ENCODE results near the gene SYNC. TPM values are rescaled to one million over a fixed set of nuclear protein-coding genes. Genes with fewer than 3 reads are reported as not detected.
A peak's percentile ranks its signal among the peaks of the same experiment; 100 is the strongest.
"Not testable (repeated sequence)": the region's sequence is repeated elsewhere in the genome, so short reads cannot be mapped to it uniquely, and the experiment has no call there.

SYNC gene
- total and polyA plus RNA-seq, 9 of the 15 experiments (the other 6 are each of a cell fraction or from before 2014, with no cell fraction given): 0.49 to 1.1 (median 0.87) TPM

- CTCF ChIA-PET (ENCODE audit: low intra/inter-chr PET ratio): interaction anchor here (1.7 to 3.5 kb wide), 3 partner anchors 62 to 161 kb away, joined by 15 to 99 read pairs (median 26); partner anchors contain the start of gene FNDC5
- BruUV-seq (replicated peaks); DNase-seq (ENCODE audit: extremely low read depth in 1 of 4, low spot score in 3 of 4); ATAC-seq; H2AFZ ChIP-seq (ENCODE audit: low read depth, low read length); H3K4me3 ChIP-seq; FAIRE-seq; H3K36me3 ChIP-seq (ENCODE audit: control insufficient read depth, insufficient read depth, low read length); H3K79me2 ChIP-seq (ENCODE audit: control insufficient read depth, insufficient read depth, low read length); H3K9ac ChIP-seq (ENCODE audit: insufficient read depth in 1 of 2, low read depth in 2 of 2, low read length in 2 of 2); H3K9me3 ChIP-seq (replicated peaks; ENCODE audit: control insufficient read depth, insufficient read depth, low read depth, low read length); H3K4me2 ChIP-seq (ENCODE audit: insufficient read depth, low read length); H3K9me1 ChIP-seq (ENCODE audit: control insufficient read depth, insufficient read depth, low read length); H4K20me1 ChIP-seq (replicated peaks; ENCODE audit: control insufficient read depth, insufficient read depth, low read length); H3K27ac ChIP-seq (ENCODE audit: extremely low read depth, low read depth, low read length); H3K27me3 ChIP-seq (ENCODE audit: control insufficient read depth in 2 of 2, insufficient read depth in 2 of 2, low read length in 2 of 2): not testable (repeated sequence)
- in situ Hi-C loops (cut with MboI): loop anchor here (10.0 kb wide), 1 partner anchor 54 kb away; no protein-coding TSS in a partner anchor
- TF ChIP-seq GTF2E2 (tag; IDR thresholded peaks at IDR 0.05): 0 out of 2 replicates have a peak, but pooled peaks have one; percentile 21
- H3K4me1 ChIP-seq (replicated peaks in 1 of 2; ENCODE audit: control insufficient read depth in 2 of 2, insufficient read depth in 2 of 2, low read length in 2 of 2): peaks cover 7 to 29% of the 10 kb centered on the region in 2 experiments; a peak in 4 of 5 replicates
- POLR2A ChIA-PET: interaction anchor here (1.0 to 8.8 kb wide), 3 partner anchors 16 to 64 kb away, joined by 3 to 116 read pairs (median 11); no protein-coding TSS in a partner anchor
- 76% methylated on average over 4 of the region's 4 CpGs for WGBS (ENCODE audit: insufficient coverage, low coverage, missing lambda C conversion rate)
- intact Hi-C loops (cut with micrococcal nuclease): loop anchor here (5.0 kb wide), 1 partner anchor 381 kb away; no protein-coding TSS in a partner anchor
Observed at GRCh38 chr1:32711221-32711620, 8.7 kb upstream of the SYNC start.

GRCh38 chr1:32709476-32709875, 6.9 kb upstream of the SYNC start:
- POLR2A ChIA-PET: interaction anchor here (0.5 to 8.8 kb wide), 5 partner anchors 15 to 284 kb away, joined by 3 to 116 read pairs (median 3); no protein-coding TSS in a partner anchor
- H3K4me1 ChIP-seq (replicated peaks in 1 of 2; ENCODE audit: control insufficient read depth in 2 of 2, insufficient read depth in 2 of 2, low read length in 2 of 2): peaks cover 5 to 23% of the 10 kb centered on the region in 2 experiments; a peak in 3 of 5 replicates
- in situ Hi-C loops (cut with MboI): no loop called here

More at GRCh38 chr1:32709476-32709875, 6.9 kb upstream of the SYNC start:
- no peaks in the 10 kb centered on the region for H3K9me1 ChIP-seq (ENCODE audit: control insufficient read depth, insufficient read depth, low read length)
- H3K27me3 ChIP-seq (ENCODE audit: control insufficient read depth in 2 of 2, insufficient read depth in 2 of 2, low read length in 2 of 2): no peaks in the 10 kb centered on the region
- no peak for DNase-seq (ENCODE audit: extremely low read depth in 1 of 4, low spot score in 3 of 4)
- H3K79me2 ChIP-seq (ENCODE audit: control insufficient read depth, insufficient read depth, low read length): no peaks in the 10 kb centered on the region
- no peaks in the 10 kb centered on the region for H4K20me1 ChIP-seq (replicated peaks; ENCODE audit: control insufficient read depth, insufficient read depth, low read length)
- H3K27ac ChIP-seq (ENCODE audit: extremely low read depth, low read depth, low read length): no peak overlapping the region
- no peak overlapping the region for H3K4me2 ChIP-seq (ENCODE audit: insufficient read depth, low read length)
- no peaks in the 10 kb centered on the region for H3K9me3 ChIP-seq (replicated peaks; ENCODE audit: control insufficient read depth, insufficient read depth, low read depth, low read length)
- TF ChIP-seq TSC22D4 (tag; IDR thresholded peaks at IDR 0.05) (no peak), HINFP (tag; conservative IDR thresholded peaks at IDR 0.05; ENCODE audit: low read depth) (no peak), MCM3 (IDR thresholded peaks at IDR 0.05) (no peak), ZNF143 (CRISPR knock-in tag; IDR thresholded peaks at IDR 0.05) (no peak), E2F8 (IDR thresholded peaks at IDR 0.05; ENCODE audit: low read depth, partially characterized antibody) (no peak), HIVEP1 (CRISPR knock-in tag; IDR thresholded peaks at IDR 0.05) (no peak), TOE1 (IDR thresholded peaks at IDR 0.05; ENCODE audit: borderline replicate concordance) (no peak), TOE1 (CRISPR knock-in tag; IDR thresholded peaks at IDR 0.05; ENCODE audit: borderline replicate concordance, low read depth) (no peak), MBD2 (IDR thresholded peaks at IDR 0.05; ENCODE audit: borderline replicate concordance, low read depth) (no peak), ZNF766 (CRISPR knock-in tag; conservative IDR thresholded peaks at IDR 0.05) (no peak), ZNF324 (CRISPR knock-in tag; IDR thresholded peaks at IDR 0.05) (no peak)
- 38% methylated on average over 5 of the region's 5 CpGs for WGBS (ENCODE audit: insufficient coverage, low coverage, missing lambda C conversion rate)
- no peak for ATAC-seq
- no TSS peak for BruUV-seq (replicated peaks)
- H3K9ac ChIP-seq (ENCODE audit: insufficient read depth in 1 of 2, low read depth in 2 of 2, low read length in 2 of 2): peak overlapping the region in 1 of 2 experiments; percentile 70; a peak in 1 of 4 replicates
- no peak for FAIRE-seq
- intact Hi-C loops (cut with micrococcal nuclease): no loop called here
- H3K36me3 ChIP-seq (ENCODE audit: control insufficient read depth, insufficient read depth, low read length): no peaks in the 10 kb centered on the region
- no peak overlapping the region for H3K4me3 ChIP-seq
- CTCF ChIA-PET (ENCODE audit: low intra/inter-chr PET ratio): no interaction called here
- no peak overlapping the region for H2AFZ ChIP-seq (ENCODE audit: low read depth, low read length)

Measured in K562 (cell line).